ENCODE measurements around the gene STEAP1B. TPM values are rescaled to one million over a fixed set of nuclear protein-coding genes. Genes with fewer than 3 reads are reported as not detected.

Gene STEAP1B
- total and polyA plus RNA-seq, 2 donors (not counting 3 experiments of a cell fraction or from before 2014, with no cell fraction given): 32.2 to 46.1 TPM

- no peak overlapping the region for H3K4me3 ChIP-seq (replicated peaks in 1 of 3; ENCODE audit: insufficient read depth in 1 of 3, low read depth in 1 of 3, low read length in 3 of 3)
- ChIA-PET CTCF (interaction anchor here (0.8 to 6.4 kb wide), 9 partner anchors 16 to 382 kb away, joined by 3 to 81 read pairs (median 3); no protein-coding TSS in a partner anchor), POLR2A (interaction anchor here (0.7 kb wide), 1 partner anchor 40 kb away, joined by 4 read pairs; no protein-coding TSS in a partner anchor)
- H3K36me3 ChIP-seq (ENCODE audit: control insufficient read depth in 2 of 2, extremely low read depth in 1 of 2, insufficient read depth in 2 of 2, low read length in 2 of 2): peaks cover 0 to 12% of the 10 kb centered on the region in 2 experiments
- DNase-seq (ENCODE audit: low read depth, low spot score): peak; percentile 52
- no TSS peak for BruUV-seq (replicated peaks)
- H3K9me3 ChIP-seq (replicated peaks; ENCODE audit: control insufficient read depth, insufficient read depth, low read length): no peaks in the 10 kb centered on the region
- peak overlapping the region; percentile 32 for H3K9ac ChIP-seq (replicated peaks; ENCODE audit: extremely low read depth, insufficient read depth, low read length)
- H3K4me2 ChIP-seq (ENCODE audit: insufficient read depth, low read length): peak overlapping the region; percentile 13
- peak overlapping the region; percentile 81 for H3K27ac ChIP-seq (ENCODE audit: insufficient read depth, low read depth, low read length)
- dilution Hi-C loops (cut with MboI; ENCODE audit: extremely low pct_ligation_motif_present, low sequenced_read_pairs): no loop called here
- intact Hi-C loops (cut with micrococcal nuclease): loop anchor here (5.0 kb wide), 1 partner anchor 128 kb away; the partner anchor contains the start of gene RAPGEF5
- peaks cover 70% of the 10 kb centered on the region for H3K4me1 ChIP-seq (ENCODE audit: control insufficient read depth, extremely low read depth, insufficient read depth, low read length)
- peak; percentile 77 for TF ChIP-seq JUN (IDR thresholded peaks at IDR 0.05; ENCODE audit: borderline replicate concordance, insufficient read depth, insufficient read length, low read depth)
- no peak for TF ChIP-seq MYC (IDR thresholded peaks at IDR 0.05; ENCODE audit: low read depth, low read length)
- TF ChIP-seq, protein P1, sequence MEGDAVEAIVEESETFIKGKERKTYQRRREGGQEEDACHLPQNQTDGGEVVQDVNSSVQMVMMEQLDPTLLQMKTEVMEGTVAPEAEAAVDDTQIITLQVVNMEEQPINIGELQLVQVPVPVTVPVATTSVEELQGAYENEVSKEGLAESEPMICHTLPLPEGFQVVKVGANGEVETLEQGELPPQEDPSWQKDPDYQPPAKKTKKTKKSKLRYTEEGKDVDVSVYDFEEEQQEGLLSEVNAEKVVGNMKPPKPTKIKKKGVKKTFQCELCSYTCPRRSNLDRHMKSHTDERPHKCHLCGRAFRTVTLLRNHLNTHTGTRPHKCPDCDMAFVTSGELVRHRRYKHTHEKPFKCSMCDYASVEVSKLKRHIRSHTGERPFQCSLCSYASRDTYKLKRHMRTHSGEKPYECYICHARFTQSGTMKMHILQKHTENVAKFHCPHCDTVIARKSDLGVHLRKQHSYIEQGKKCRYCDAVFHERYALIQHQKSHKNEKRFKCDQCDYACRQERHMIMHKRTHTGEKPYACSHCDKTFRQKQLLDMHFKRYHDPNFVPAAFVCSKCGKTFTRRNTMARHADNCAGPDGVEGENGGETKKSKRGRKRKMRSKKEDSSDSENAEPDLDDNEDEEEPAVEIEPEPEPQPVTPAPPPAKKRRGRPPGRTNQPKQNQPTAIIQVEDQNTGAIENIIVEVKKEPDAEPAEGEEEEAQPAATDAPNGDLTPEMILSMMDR (IDR thresholded peaks at IDR 0.05; ENCODE audit: extremely low read depth in 1 of 2, insufficient read depth in 1 of 2, low read depth in 1 of 2, low read length in 2 of 2): no peak
- TF ChIP-seq MAX (IDR thresholded peaks at IDR 0.05; ENCODE audit: insufficient read depth, insufficient read length): no peak
- peak; percentile 58 for TF ChIP-seq FOS (IDR thresholded peaks at IDR 0.05; ENCODE audit: borderline replicate concordance, insufficient read depth, low read length)
- peak; percentile 82 for TF ChIP-seq GATA2 (IDR thresholded peaks at IDR 0.05; ENCODE audit: insufficient read depth, insufficient read length, low read depth, low read length)
- H3K79me2 ChIP-seq (ENCODE audit: control insufficient read depth, insufficient read depth, low read length): peaks cover 50% of the 10 kb centered on the region
- H4K20me1 ChIP-seq (replicated peaks; ENCODE audit: control insufficient read depth, extremely low read depth, insufficient read depth, low read length): no peaks in the 10 kb centered on the region
- peak; percentile 70 for FAIRE-seq
- no peaks in the 10 kb centered on the region for H3K27me3 ChIP-seq (ENCODE audit: control insufficient read depth in 2 of 2, insufficient read depth in 2 of 2, low read length in 2 of 2)
- H2AFZ ChIP-seq (ENCODE audit: low read depth, low read length): no peak overlapping the region
- no peaks in the 10 kb centered on the region for H3K9me1 ChIP-seq (replicated peaks; ENCODE audit: control insufficient read depth, extremely low read depth, insufficient read depth, low read length)
These were observed 14.8 kb downstream of the STEAP1B start for GRCh38 chr7:22485189-22485588.
